GM12873 (cell line): ENCODE data around the gene TOP1.
A peak's percentile ranks its signal among the peaks of the same experiment; 100 is the strongest.

ENCODE experiments used
- CTCF ChIP-seq: IDR thresholded peaks from 2 replicates; pipeline ENCODE4 v1.5.1; 2012; ENCODE audit warnings: low read depth, mild to moderate bottlenecking, moderate library complexity, low read length, control low read depth; ENCODE audit not compliant: insufficient read depth; ENCODE audit errors: missing control alignments

TOP1 gene

DNA sequence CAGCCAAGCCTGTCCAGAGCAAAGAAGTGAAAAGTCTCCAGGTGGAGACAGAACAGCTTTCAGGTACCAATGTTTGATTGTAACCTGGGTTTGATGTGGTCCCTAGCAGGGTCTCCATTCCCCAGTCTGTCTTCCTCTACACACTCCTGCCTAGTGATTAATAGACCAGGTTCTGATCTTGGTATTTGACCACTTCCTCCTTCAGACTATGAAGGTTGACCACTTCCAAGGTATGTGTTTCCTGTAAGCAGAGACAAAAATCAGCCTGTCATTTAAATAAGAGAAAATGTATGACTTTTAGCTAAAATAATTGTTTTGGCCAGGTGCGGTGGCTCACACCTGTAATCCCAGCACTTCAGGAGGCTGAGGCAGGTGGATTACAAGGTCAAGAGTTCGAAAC, 41.8 kb upstream of the TOP1 start:
- TF ChIP-seq CTCF = no peak

GRCh38 chr20:40990542-40991120, 38.0 kb upstream of the TOP1 start:
- peak; percentile 89 for TF ChIP-seq CTCF

DNA sequence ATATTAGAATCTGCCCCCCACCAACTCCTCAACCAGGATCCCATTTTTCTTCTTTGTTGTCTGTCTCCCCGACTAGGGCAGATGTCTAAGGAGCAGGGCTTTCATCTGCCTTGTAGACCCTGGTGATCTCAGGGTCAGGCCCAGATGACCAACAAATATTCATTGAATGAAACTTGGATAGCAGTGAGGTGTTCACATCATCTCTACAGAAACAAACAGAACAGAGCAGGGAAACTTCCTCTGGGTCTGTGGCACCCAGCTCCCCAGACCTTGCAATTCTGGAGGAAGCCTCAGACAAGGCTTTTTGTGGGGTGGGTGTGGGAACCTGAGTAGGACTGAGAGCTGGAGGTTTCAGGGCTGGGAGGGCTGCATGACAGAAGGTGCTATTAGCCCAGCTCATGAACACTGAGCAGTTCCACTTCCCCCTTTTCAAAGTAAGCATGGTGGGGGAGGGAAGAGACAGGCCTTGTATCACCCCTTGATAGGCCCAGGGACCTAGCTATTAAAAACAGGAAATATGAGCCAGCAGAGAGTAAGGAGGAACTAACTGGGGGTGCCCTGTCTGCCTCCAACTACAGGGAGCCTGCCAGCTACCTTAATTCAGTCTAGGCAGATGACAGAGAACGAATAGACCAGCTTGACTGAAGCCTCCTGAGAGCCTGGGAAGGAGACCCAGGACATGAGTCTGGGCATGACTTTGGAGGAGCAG, 37.3 kb upstream of the TOP1 start:
- no peak for TF ChIP-seq CTCF

DNA sequence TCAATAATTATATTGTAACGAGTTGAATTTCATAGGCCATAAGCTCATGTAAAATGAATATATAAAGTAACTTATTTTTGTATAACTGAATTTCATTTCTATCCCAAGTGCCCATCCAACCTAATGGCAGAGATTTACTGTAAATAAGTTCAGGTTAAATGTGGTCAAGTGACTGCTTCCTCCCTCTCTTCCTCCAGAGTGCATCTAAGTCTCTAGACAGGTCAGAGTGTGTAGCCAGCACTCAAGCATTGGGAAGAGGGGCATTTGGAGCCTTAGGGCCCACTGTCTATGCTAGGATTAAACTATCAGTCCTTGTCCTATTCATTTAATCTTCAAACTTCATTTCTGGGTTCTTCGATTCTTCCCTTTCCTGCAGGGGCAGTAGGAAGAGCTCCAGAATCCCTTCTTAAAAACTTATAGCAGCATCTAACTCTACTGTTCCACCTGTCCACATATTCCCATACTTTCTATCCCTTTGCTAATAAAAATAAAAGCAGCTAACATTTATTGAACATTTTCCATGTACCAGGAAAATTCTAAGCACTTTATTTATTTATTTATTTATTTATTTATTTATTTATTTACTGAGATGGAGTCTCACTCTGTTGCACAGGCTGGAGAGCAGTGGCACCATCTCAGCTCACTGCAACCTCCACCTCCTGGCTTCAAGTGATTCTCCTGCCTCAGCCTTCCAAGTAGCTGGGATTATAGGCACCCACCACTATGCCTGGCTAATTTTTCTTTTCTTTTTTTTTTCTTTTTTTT, 36.1 kb upstream of the TOP1 start:
- no peak for TF ChIP-seq CTCF

GRCh38 chr20:40993794-40994540, 34.7 kb upstream of the TOP1 start:
- TF ChIP-seq CTCF = no peak

DNA sequence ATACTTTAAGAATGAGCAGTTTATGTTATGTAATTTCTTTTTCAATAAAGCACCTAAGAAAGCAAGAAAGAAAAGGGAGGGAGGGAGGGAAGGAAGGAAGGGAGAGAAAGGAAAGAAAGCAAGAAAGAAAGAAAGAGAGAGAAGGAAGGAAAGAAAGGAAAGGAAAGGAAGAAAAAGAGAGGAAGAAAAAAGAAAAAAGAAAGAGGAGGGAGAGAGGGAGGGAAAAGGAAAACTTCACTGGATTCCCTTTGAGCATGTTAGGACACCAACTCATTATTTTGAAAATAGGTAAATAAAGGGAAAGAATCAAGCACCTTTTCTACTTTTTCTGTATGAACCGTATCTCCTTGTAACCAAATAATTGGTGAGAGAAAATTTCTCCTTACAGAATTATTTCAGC, 32.3 kb upstream of the TOP1 start:
- no peak for TF ChIP-seq CTCF

DNA sequence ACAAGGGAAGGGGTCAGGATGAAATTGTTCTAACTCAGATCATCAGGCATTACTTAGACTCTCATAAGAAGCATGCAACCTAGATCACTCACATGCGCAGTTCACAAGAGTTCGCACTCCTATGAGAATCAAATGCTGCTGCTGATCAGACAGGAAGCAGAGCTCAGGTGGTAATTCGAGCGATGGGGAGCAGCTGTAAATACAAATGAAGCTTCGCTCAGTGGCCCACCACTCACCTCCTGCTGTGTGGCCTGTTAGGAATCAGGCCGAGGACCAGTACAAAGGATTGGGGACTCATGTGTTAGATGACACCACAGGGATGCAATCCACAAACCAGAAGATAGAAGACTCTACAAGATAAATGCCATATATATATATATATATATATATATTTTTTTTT, 31.5 kb upstream of the TOP1 start:
- TF ChIP-seq CTCF = no peak
